Stimulated activated CD8-positive, alpha-beta memory T cell treated with anti-CD3 and anti-CD28 coated beads, Interleukin-15, amount 100 ng/mL, for 4 hours (primary cell): ENCODE measurements around the gene ATP6V0D1.
"Not testable (repeated sequence)": the region's sequence is repeated elsewhere in the genome, so short reads cannot be mapped to it uniquely, and the experiment has no call there.

ENCODE experiments used
- DNase-seq, 2 donors: peaks; one replicate each; pipeline ENCODE4 v3.0.0-alpha.2; 2020; ENCODE audit warnings: low read depth in 2 of 2

Gene ATP6V0D1

DNA sequence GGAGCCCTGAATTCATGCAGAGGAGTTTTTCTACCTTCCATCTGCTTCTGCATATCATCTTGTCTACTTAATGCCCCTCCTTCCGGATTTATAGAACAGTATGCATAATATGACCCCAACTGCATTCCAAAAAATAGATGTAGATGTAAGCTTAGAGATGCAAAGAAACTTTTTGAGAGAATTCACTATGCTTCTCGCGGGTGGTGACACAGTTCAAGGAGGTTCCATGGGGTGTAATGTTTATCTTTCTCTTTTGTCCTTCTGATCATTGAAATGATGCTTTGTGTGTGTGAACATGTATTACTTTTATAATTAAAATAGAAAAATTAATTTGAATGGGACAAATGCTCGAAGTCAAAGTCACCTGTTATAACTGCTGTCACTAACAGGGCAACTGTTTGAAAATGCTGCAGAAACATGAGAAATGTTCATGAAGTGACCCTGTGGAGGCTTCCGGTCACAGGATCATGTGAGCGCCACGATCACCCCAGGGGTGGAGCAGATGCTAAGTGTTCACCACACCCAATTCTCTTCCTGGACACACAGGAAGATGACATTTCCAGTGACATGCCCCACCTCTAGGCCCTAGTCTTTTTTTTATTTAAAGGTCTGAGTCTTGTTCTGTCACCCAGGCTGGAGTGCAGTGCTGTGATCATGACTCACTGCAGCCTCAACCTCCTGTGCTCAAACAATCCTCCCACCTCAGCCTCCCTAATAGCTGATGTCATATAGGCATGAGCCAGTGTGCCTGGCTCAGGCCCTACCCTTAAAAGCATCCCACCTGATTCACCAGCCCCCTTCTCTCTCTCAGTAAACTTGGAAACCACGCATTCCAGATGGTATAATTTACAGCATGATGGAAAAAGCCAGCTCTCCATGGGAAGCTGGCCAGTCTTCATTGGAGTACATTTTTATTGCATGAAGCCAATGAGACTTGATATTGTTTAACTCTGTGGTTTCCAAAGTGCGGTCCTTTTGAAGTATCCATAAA is 23.4 kb upstream of the ATP6V0D1 start:
- peak in 1 of 2 donors; percentile 14 for DNase-seq

DNA sequence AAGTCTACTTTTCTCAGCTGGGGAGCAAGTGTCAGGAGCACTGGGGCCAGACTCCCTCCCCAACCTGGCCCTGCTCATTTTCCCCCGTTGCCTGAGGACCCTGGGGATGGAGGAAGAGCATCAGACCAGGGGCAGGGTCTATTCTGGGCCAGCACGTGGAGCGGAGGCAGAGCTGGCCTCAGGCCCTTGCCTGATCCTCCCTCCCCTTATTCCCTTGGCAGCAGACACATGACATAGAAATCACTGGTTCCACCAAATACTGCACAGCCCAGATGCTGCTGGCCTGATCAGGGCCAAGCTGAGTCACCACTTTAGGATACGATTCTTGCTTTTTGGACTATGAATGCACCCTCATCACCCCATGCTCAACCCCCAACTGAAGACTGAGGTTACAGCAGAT is 18.1 kb upstream of the ATP6V0D1 start:
- no peak for DNase-seq

DNA sequence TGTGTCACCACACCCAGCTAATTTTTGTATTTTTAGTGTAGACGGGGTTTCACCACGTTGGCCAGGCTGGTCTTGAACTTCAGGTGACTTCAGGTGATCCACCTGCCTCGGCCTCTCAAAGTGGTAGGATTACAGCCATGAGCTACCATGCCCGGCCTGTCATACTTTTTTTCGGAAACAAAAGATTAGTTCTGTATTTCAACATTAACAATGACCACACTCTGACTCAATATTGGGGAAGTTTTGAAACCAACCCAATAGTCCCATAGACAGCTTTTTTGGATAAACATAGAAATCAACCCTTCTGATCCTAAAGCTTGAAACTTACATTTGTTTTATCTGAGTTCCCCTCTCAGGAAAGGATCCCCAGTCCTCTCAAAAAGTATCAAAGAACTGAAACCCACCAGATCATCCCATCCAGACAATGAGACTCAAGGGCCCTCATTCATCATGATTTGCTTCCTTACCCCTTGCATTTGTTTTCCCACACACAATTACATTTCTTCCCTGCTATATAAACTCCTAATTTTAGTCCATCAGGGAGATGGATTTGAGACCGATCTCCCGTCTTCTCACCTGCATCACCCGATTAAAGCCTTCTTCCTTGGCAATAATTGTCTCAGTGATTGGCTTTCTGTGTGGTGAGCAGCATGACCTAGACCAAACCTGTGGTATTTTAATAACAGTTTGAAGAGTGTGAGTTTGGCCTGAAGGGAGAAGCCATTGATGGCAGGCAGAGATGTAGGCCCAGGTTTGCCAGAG is 9.6 kb upstream of the ATP6V0D1 start:
- DNase-seq: no peak

GRCh38 chr16:67489401-67490083 is 8.6 kb upstream of the ATP6V0D1 start:
- DNase-seq: no peak

DNA sequence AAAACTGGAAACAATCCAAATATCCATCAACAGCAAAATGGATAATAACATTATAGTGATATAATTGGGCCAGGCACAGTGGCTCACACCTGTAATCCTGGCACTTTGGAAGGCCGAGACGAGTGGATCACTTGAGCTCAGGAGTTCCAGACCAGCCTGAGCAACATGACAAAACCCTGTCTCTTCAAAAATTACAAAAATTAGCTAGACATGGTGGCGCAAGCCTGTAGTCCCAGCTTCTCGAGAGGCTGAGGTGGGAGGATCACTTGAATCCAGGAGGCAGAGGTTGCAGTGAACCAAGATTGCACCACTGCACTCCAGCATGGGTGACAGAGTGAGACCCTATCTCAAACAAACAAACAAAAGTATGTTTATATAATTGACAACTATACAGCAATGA is 6.6 kb upstream of the ATP6V0D1 start:
- DNase-seq: not testable (repeated sequence)

DNA sequence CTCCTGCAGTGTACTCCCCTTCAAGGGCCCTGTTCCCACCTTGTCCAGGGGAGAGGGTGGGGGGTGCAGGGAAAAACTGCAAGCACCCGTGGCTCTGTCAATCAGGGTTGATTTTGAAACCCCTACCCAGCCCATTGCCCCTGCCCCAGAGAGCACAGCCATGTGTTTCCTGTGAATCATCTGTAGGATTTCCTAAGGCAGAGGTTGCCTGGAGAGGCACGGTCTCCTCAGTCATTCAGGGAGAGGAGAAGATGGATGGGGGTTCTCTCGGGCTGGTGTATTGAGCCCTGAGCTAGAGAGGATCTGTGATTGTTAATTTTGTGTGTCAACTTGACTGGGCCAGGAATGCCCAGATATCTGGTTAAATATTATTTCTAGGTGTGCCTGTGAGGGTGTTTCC is 5.8 kb upstream of the ATP6V0D1 start:
- no peak for DNase-seq

GRCh38 chr16:67483731-67484525 is 3.0 kb upstream of the ATP6V0D1 start:
- DNase-seq: no peak

- DNase-seq: no peak
These were observed 2.2 kb upstream of the ATP6V0D1 start, which contains the start of gene AGRP for GRCh38 chr16:67483150-67483549. Gene AGRP (minus strand): TSS chr16:67483547. CDS start chr16:67483398, 149 bp downstream.

GRCh38 chr16:67482233-67482924 is 1.4 kb upstream of the ATP6V0D1 start:
- DNase-seq: no peak

- peak in 1 of 2 donors; percentile 10 for DNase-seq
These were observed 740 bp upstream of the ATP6V0D1 start for GRCh38 chr16:67481561-67482232.

GRCh38 chr16:67477960-67478554 is 2.9 kb downstream of the ATP6V0D1 start:
- no peak for DNase-seq

GRCh38 chr16:67474551-67475455 is 6.2 kb downstream of the ATP6V0D1 start:
- no peak for DNase-seq

DNA sequence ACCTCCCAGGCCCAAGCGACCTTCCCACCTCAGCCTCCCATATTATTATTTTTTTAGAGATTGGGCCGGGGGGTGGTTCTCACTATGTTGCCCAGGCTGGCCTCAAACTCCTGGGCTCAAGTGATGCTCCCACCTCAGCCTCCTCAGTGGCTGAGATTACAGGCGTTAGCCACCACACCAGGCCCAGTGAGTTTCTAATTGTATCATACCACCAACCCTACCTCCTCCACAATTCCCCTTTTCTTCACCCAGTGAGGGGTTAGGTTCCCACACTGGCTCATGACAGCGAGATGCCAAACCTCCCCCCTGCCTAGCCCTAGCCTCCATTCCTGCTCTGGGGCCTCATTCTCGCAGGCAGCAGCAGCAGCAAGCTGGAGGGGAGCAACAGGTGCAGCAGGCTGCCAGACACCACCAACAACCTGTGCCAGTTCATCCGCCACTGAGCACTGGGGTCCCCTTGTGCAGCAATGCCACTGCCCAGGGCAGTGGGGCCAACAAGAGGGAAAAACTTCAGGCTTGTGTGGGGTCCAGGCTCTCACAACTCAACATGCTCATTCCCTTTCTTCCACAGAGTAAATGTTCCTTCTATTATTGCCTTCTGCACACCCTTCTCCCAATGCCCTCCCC is 9.1 kb downstream of the ATP6V0D1 start:
- DNase-seq: no peak

DNA sequence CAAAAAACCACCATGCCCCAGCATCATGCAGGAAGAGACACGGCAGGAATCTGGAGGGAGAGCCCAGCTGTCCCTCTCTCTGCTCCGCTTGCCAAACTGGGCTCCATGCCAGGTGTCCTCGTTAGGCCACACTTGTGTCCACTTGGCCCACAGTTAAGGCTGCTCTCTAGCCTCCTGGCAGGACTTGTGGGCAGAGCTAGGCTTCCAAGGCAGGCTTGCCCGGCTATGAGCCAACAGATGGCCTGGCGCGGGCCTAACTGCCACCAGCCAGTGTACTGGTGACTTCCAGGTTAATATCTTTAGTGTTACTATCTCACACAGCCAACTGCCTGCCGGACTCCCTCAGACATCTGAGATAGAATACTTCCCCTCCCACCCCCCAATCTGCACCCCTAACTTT is 10.6 kb downstream of the ATP6V0D1 start:
- DNase-seq: no peak

GRCh38 chr16:67468731-67469130 is 12.2 kb downstream of the ATP6V0D1 start:
- DNase-seq: no peak

DNA sequence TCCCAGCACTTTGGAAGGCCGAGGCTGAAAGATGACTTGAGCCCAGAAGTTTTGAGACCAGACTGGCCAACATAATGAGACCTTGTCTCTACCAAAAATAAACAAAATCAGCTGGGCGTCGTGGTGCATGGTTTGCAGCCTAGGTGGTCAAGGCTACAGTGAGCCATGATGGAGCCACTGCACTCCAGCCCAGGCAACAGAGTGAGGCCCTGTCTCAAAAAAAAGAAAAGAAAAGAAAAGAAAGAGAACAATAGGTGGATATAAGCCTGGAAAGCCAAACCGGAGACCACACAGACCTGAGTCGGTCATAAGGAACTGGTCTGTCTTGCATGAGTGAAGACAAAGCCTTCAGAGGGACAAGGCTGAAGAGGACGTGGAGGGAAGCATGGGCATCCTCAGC is 14.4 kb downstream of the ATP6V0D1 start:
- DNase-seq: no peak

- no peak for DNase-seq
These were observed 16.4 kb downstream of the ATP6V0D1 start for GRCh38 chr16:67464565-67464964.

DNA sequence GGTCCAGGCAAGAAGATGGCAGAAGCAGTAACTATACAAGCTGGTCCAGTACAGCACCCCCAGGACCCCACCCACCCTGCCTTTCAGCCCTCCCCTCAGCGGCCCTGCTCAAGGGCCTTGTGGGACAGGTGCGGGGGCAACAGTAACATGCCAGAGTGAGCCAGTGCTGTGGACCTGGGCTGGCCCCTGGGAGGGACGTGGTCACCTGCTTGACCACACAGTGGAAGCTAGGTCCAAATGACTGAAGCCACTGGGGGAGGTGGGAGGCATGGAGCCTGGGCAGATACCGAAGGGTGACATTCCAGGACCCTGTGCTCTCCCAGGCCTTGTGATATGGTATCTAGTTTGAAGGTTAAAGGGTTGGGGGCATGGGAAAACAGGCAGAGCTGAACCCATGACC is 17.3 kb downstream of the ATP6V0D1 start:
- no peak for DNase-seq
